SU-DHL-6 (cell line): Measurements from ENCODE around the gene LRRTM3.

Experiments
- H2AFZ ChIP-seq: fragments of 200-600 bp; sonication (generic); 2 replicates; pipeline ENCODE4 v1.6.1; 2014; ENCODE audit warnings: low read depth, mild to moderate bottlenecking, moderate library complexity, mixed read lengths, antibody characterized with exemption, low read length; ENCODE audit not compliant: severe bottlenecking
- H3F3A ChIP-seq: fragments of 200-600 bp; shearing (Covaris generic); 2 replicates; pipeline ENCODE4 v1.6.0; 2016; ENCODE audit warnings: antibody characterized with exemption, mild to moderate bottlenecking; ENCODE audit not compliant: insufficient read depth
- H3K27ac ChIP-seq: fragments of 200-600 bp; sonication (generic); 2 replicates; pipeline ENCODE4 v1.5.1; 2016; ENCODE audit warnings: low read depth, mild to moderate bottlenecking, low read length, moderate library complexity, mixed read lengths
- H3K27me3 ChIP-seq: fragments of 200-600 bp; sonication (generic), shearing (Covaris generic); 2 replicates; pipeline ENCODE4 v1.6.0; 2014; ENCODE audit warnings: mild to moderate bottlenecking, low read length
- H3K36me3 ChIP-seq: fragments of 200-600 bp; sonication (generic); 2 replicates; pipeline ENCODE4 v1.6.1; 2014; ENCODE audit warnings: mild to moderate bottlenecking, low read length, mixed read lengths
- H3K4me2 ChIP-seq: fragments of 300-600, 200-600 bp; shearing (Covaris generic), sonication (generic); 2 replicates; pipeline ENCODE4 v1.6.0; 2014; ENCODE audit warnings: low read length, low read depth, mild to moderate bottlenecking; ENCODE audit not compliant: poor library complexity, severe bottlenecking
- H3K4me3 ChIP-seq: fragments of 200-600 bp; sonication (generic); 2 replicates; pipeline ENCODE4 v1.5.1; 2014; ENCODE audit warnings: antibody characterized with exemption, low read length, mild to moderate bottlenecking, mixed read lengths; ENCODE audit not compliant: insufficient read depth, poor library complexity, severe bottlenecking
- H3K79me2 ChIP-seq: fragments of 200-600 bp; sonication (generic); 2 replicates; pipeline ENCODE4 v1.6.1; 2014; ENCODE audit warnings: mild to moderate bottlenecking, low read length, moderate library complexity; ENCODE audit not compliant: insufficient read depth
- H3K9ac ChIP-seq: fragments of 200-600 bp; sonication (generic); 2 replicates; pipeline ENCODE4 v1.7.0; 2014; ENCODE audit warnings: mild to moderate bottlenecking, low read length
- H3K9me2 ChIP-seq: fragments of 200-600 bp; sonication (generic); replicated peaks from 2 replicates; pipeline ENCODE4 v1.6.1; 2014; ENCODE audit warnings: low read length; ENCODE audit not compliant: insufficient read depth
- H3K9me3 ChIP-seq: fragments of 200-600 bp; sonication (generic); 2 replicates; pipeline ENCODE4 v1.6.1; 2014; ENCODE audit warnings: low read length, mixed read lengths; ENCODE audit not compliant: insufficient read depth
- H4K20me1 ChIP-seq: fragments of 200-600 bp; sonication (generic); 2 replicates; pipeline ENCODE4 v1.6.1; 2014; ENCODE audit warnings: low read depth, mild to moderate bottlenecking, antibody characterized with exemption, low read length, moderate library complexity, mixed read lengths
- EZH2phosphoT487 ChIP-seq: fragments of 200-600 bp; sonication (generic), shearing (Covaris generic); conservative IDR thresholded peaks from 2 replicates; pipeline ENCODE4 v1.6.1; 2018; ENCODE audit warnings: mild to moderate bottlenecking, antibody characterized with exemption, low read length, moderate library complexity, mixed read lengths
- TF ChIP-seq, protein P1 (sequence below): fragments of 200-600 bp; sonication (generic); IDR thresholded peaks from one replicate; pipeline ENCODE4 v1.5.1; 2017; ENCODE audit warnings: antibody characterized with exemption, mild to moderate bottlenecking, low read length, moderate library complexity; ENCODE audit not compliant: insufficient read depth, poor library complexity, severe bottlenecking

The LRRTM3 gene

DNA sequence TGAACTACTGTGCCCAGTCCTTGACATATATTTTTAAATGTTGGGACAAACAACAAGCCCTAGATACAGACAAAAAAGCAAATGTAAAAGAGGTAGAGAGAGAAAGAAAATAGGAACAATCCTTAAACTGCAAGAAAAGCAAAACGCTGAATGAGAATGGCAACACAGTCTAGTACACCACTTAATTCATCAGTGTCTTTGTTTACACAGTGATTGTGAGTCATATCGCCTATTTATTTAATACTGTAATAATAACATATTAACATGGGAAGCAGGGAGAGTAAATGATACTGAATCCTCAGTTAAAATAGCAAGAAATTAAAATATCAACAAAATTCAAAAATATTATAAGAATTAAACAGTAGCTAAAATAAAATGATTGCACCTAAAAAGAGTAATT, 9.8 kb upstream of the LRRTM3 start:
- no peaks in the 10 kb centered on the region for H3K27me3 ChIP-seq
- H3K27ac ChIP-seq, result no peak overlapping the region
- no peaks in the 10 kb centered on the region for H3K36me3 ChIP-seq
- H3K9ac ChIP-seq, result no peak overlapping the region
- TF ChIP-seq EZH2phosphoT487, result no peak
- TF ChIP-seq, protein P1, sequence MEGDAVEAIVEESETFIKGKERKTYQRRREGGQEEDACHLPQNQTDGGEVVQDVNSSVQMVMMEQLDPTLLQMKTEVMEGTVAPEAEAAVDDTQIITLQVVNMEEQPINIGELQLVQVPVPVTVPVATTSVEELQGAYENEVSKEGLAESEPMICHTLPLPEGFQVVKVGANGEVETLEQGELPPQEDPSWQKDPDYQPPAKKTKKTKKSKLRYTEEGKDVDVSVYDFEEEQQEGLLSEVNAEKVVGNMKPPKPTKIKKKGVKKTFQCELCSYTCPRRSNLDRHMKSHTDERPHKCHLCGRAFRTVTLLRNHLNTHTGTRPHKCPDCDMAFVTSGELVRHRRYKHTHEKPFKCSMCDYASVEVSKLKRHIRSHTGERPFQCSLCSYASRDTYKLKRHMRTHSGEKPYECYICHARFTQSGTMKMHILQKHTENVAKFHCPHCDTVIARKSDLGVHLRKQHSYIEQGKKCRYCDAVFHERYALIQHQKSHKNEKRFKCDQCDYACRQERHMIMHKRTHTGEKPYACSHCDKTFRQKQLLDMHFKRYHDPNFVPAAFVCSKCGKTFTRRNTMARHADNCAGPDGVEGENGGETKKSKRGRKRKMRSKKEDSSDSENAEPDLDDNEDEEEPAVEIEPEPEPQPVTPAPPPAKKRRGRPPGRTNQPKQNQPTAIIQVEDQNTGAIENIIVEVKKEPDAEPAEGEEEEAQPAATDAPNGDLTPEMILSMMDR, result no peak
- no peaks in the 10 kb centered on the region for H3F3A ChIP-seq
- no peak overlapping the region for H3K4me2 ChIP-seq
- H3K4me3 ChIP-seq, result no peak overlapping the region
- H4K20me1 ChIP-seq, result no peaks in the 10 kb centered on the region
- no peaks in the 10 kb centered on the region for H3K9me2 ChIP-seq
- no peak overlapping the region for H2AFZ ChIP-seq
- no peaks in the 10 kb centered on the region for H3K79me2 ChIP-seq
- H3K9me3 ChIP-seq, result no peaks in the 10 kb centered on the region

DNA sequence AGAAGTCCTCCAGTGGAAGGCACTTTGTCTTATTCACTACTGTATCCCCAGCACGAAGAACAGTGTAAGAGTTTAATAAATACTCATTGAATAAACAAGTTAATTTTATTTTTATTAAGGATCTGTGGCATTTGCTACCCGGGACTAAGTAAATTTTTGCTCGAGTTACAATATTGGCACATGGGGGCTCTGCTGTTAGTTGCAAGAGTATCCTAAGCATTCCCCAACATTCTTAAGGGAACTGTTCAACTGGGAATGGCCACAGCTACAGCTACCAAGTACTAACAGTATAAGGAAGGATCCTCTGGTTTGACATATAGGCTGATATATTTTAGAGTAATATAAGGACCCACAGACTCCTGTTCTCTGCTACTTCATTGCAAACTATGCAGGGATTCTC, 8.7 kb upstream of the LRRTM3 start:
- no peak for TF ChIP-seq EZH2phosphoT487
- TF ChIP-seq, protein P1, result no peak
- Histone ChIP-seq H3F3A (no peaks in the 10 kb centered on the region), H3K9ac (no peak overlapping the region), H3K27ac (no peak overlapping the region), H3K36me3 (no peaks in the 10 kb centered on the region), H2AFZ (no peak overlapping the region), H4K20me1 (no peaks in the 10 kb centered on the region), H3K27me3 (no peaks in the 10 kb centered on the region), H3K4me3 (no peak overlapping the region), H3K9me3 (no peaks in the 10 kb centered on the region), H3K9me2 (no peaks in the 10 kb centered on the region), H3K79me2 (no peaks in the 10 kb centered on the region), H3K4me2 (no peak overlapping the region)

DNA sequence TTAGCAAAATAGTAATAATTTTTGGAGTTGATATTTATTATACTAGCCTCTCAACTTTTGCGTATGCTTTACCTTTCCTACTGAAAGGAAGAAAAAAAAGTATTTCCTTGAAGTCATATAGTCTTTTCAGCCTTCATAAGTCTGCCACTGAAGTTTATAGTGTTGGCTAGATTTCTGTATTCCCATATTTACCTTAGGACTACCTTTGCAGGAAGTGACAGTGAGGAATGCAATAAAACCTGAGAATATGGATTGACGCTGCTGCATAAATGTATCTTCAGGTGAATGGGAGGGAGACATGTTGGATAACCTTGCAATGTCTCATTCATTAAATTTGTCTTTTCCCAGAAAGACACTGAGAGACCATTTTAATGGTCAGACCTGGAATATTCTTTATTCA, 6.6 kb upstream of the LRRTM3 start:
- Histone ChIP-seq H3K79me2 (no peaks in the 10 kb centered on the region), H3K27me3 (no peaks in the 10 kb centered on the region), H3K9ac (no peak overlapping the region), H3K9me2 (no peaks in the 10 kb centered on the region), H3K9me3 (no peaks in the 10 kb centered on the region), H3K27ac (no peak overlapping the region), H3K4me2 (no peak overlapping the region), H3K36me3 (no peaks in the 10 kb centered on the region), H3F3A (no peaks in the 10 kb centered on the region), H3K4me3 (no peak overlapping the region), H2AFZ (no peak overlapping the region), H4K20me1 (no peaks in the 10 kb centered on the region)
- no peak for TF ChIP-seq EZH2phosphoT487
- TF ChIP-seq, protein P1, result no peak

DNA sequence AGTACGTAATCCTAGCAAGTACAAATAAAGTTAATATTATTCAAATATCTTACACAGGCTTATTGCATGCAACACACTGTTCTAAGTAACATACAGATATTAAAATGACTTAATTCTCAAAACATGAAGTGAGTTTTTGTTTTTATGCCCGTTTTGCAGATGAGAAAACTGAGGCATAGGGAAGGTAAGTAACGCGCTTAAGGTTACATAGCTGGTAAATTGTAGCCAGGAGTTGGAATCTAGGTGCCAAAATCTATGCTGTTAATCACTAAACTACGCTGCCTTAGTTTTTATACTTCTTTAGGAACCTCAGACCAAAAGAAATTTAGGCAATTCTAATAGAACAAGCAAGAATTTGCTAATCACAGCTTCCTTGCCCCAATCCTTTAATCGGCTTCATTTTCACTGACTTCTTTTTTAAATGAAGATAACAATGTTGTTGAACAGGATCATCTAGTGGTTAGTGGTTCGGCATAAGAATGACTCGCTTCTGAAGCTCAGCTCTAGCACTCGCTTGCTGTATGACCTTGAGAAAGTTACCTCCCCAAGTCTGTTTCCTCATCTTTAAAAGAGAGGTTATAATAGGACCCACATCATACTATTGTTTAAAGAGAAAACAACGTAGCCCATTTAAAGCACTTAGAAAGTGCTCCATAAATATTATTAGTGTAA, 1.0 kb upstream of the LRRTM3 start:
- H3K36me3 ChIP-seq, result no peaks in the 10 kb centered on the region
- no peak overlapping the region for H3K9ac ChIP-seq
- H3K79me2 ChIP-seq, result no peaks in the 10 kb centered on the region
- no peak for TF ChIP-seq EZH2phosphoT487
- TF ChIP-seq, protein P1, result no peak
- no peak overlapping the region for H2AFZ ChIP-seq
- H3F3A ChIP-seq, result no peaks in the 10 kb centered on the region
- no peaks in the 10 kb centered on the region for H4K20me1 ChIP-seq
- H3K27me3 ChIP-seq, result no peaks in the 10 kb centered on the region
- no peaks in the 10 kb centered on the region for H3K9me2 ChIP-seq
- H3K9me3 ChIP-seq, result no peaks in the 10 kb centered on the region
- no peak overlapping the region for H3K4me2 ChIP-seq
- no peak overlapping the region for H3K4me3 ChIP-seq
- no peak overlapping the region for H3K27ac ChIP-seq
